Upper lobe of right lung (tissue), 1 donor: ENCODE data around the gene EXOC4. TPM values are rescaled to one million over a fixed set of nuclear protein-coding genes. Genes with fewer than 3 reads are reported as not detected.

Experiments used
- ATAC-seq: fragments of 200-7000 bp; cut with Tn5 transposase; one replicate; pipeline ENCODE4 v1.9.1; 2020; ENCODE audit warnings: mild to moderate bottlenecking, moderate library complexity
- DNase-seq: peaks from one replicate; pipeline ENCODE4 v3.0.0-alpha.2; 2020
- H3K27ac ChIP-seq: fragments of 200-600 bp; one replicate; pipeline ENCODE4 v1.8.0; 2022
- H3K27me3 ChIP-seq: fragments of 200-600 bp; one replicate; pipeline ENCODE4 v1.8.0; 2022; ENCODE audit warnings: mild to moderate bottlenecking
- H3K36me3 ChIP-seq: fragments of 200-600 bp; one replicate; pipeline ENCODE4 v1.8.0; 2022
- H3K4me1 ChIP-seq: fragments of 200-600 bp; one replicate; pipeline ENCODE4 v1.8.0; 2022
- H3K4me3 ChIP-seq: fragments of 200-600 bp; one replicate; pipeline ENCODE4 v1.8.0; 2022; ENCODE audit warnings: mild to moderate bottlenecking
- H3K9me3 ChIP-seq: fragments of 200-600 bp; one replicate; pipeline ENCODE4 v1.8.0; 2022
- CTCF ChIP-seq: fragments of 200-600 bp; IDR thresholded peaks from one replicate; pipeline ENCODE4 v1.8.0; 2022; ENCODE audit warnings: antibody characterized with exemption
- intact Hi-C: fragments of 100-400 bp; cut with DNase I; formaldehyde crosslinking; loops from one replicate; pipeline ENCODE4 v1.11.0; 2022
- total RNA-seq: library from RNA; stranded (reverse); fragmentation: NEBNext Ultra II Directional; extraction: Animal tissue kit (Norgen Biotek cat#: 25700); gene quantifications from one replicate; pipeline ENCODE4 v1.2.1, GENCODE V29; 2021
- donor health status: DM: no; HTN: yes; CAD: no; lungs with severe emphysema.

EXOC4 gene
- total RNA-seq, 1 donor from 2014 or later, result 73.5 TPM

- H3K9me3 ChIP-seq, result no peaks in the 10 kb centered on the region
- H3K36me3 ChIP-seq, result peaks cover 16% of the 10 kb centered on the region
- DNase-seq (no peak), ATAC-seq (no peak)
- intact Hi-C loops, result no loop called here
- no peak overlapping the region for H3K27ac ChIP-seq
- H3K4me3 ChIP-seq, result no peak overlapping the region
- no peaks in the 10 kb centered on the region for H3K27me3 ChIP-seq
- H3K4me1 ChIP-seq, result no peaks in the 10 kb centered on the region
- TF ChIP-seq CTCF, result no peak
Measured at GRCh38 chr7:133290676-133291333, 37.9 kb downstream of the EXOC4 start.

- intact Hi-C loops, result no loop called here
- H3K4me1 ChIP-seq, result no peaks in the 10 kb centered on the region
- no peak overlapping the region for H3K27ac ChIP-seq
- H3K9me3 ChIP-seq, result no peaks in the 10 kb centered on the region
- no peak for TF ChIP-seq CTCF
- H3K4me3 ChIP-seq, result no peak overlapping the region
- ATAC-seq (no peak), DNase-seq (no peak)
- peaks cover 16% of the 10 kb centered on the region for H3K36me3 ChIP-seq
- H3K27me3 ChIP-seq, result no peaks in the 10 kb centered on the region
Measured at GRCh38 chr7:133292631-133293030, 39.8 kb downstream of the EXOC4 start.

- TF ChIP-seq CTCF, result no peak
- Histone ChIP-seq H3K27ac (no peak overlapping the region), H3K9me3 (no peaks in the 10 kb centered on the region), H3K4me1 (no peaks in the 10 kb centered on the region), H3K27me3 (no peaks in the 10 kb centered on the region), H3K36me3 (peaks cover 16% of the 10 kb centered on the region), H3K4me3 (no peak overlapping the region)
- no peak for ATAC-seq
- DNase-seq, result no peak
- intact Hi-C loops, result no loop called here
Measured at GRCh38 chr7:133293384-133294160, 40.7 kb downstream of the EXOC4 start.

- no peak for TF ChIP-seq CTCF
- H3K27me3 ChIP-seq, result no peaks in the 10 kb centered on the region
- H3K27ac ChIP-seq, result no peak overlapping the region
- no peak for ATAC-seq
- no peaks in the 10 kb centered on the region for H3K4me1 ChIP-seq
- H3K4me3 ChIP-seq, result no peak overlapping the region
- intact Hi-C loops, result no loop called here
- DNase-seq, result no peak
- H3K36me3 ChIP-seq, result peaks cover 10% of the 10 kb centered on the region
- H3K9me3 ChIP-seq, result no peaks in the 10 kb centered on the region
Measured at GRCh38 chr7:133294234-133294633, 41.4 kb downstream of the EXOC4 start.

GRCh38 chr7:133295484-133295883, 42.6 kb downstream of the EXOC4 start:
- H3K9me3 ChIP-seq, result no peaks in the 10 kb centered on the region
- DNase-seq, result no peak
- H3K4me3 ChIP-seq, result no peak overlapping the region
- no peaks in the 10 kb centered on the region for H3K36me3 ChIP-seq
- no peak for TF ChIP-seq CTCF
- no peaks in the 10 kb centered on the region for H3K4me1 ChIP-seq
- no peak for ATAC-seq
- H3K27me3 ChIP-seq, result no peaks in the 10 kb centered on the region
- intact Hi-C loops, result no loop called here
- no peak overlapping the region for H3K27ac ChIP-seq
